Hematopoietic multipotent progenitor cell treated with erythropoietin and hydrocortisone succinate and interleukin-3 and kit ligand, for 15 days (in vitro differentiated cells): ENCODE measurements around the gene ADH7.
"Not testable (repeated sequence)": the region's sequence is repeated elsewhere in the genome, so short reads cannot be mapped to it uniquely, and the experiment has no call there.

ENCODE experiments used
- DNase-seq: peaks from one replicate; pipeline ENCODE4 v3.0.0-alpha.2; 2015; ENCODE audit warnings: low spot score

The ADH7 gene

GRCh38 chr4:99415762-99416161 is 19.4 kb downstream of the ADH7 start:
- not testable (repeated sequence) for DNase-seq

- not testable (repeated sequence) for DNase-seq
Observed at GRCh38 chr4:99414902-99415301, 20.2 kb downstream of the ADH7 start.

DNA sequence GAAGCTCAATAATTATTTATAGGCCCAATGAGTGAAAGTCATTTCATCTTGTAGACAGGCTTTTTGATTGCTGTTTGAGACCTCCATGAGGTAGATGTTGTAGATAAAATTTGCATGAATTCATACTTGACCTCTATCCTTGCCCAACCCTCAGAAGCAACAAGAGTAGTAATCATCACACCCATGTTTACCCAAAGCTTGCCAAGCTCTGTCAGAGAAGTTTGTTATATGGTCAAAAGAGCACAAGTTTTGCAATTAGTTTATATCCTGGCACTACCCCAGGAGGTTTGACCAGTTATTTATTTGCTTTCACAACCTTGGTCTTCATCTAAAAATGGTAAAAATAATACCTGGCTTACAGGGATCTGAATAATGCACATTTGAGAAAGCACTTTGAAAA is 20.7 kb downstream of the ADH7 start:
- DNase-seq, result no peak

- DNase-seq, result no peak
Observed at GRCh38 chr4:99413140-99413539, 22.0 kb downstream of the ADH7 start.

DNA sequence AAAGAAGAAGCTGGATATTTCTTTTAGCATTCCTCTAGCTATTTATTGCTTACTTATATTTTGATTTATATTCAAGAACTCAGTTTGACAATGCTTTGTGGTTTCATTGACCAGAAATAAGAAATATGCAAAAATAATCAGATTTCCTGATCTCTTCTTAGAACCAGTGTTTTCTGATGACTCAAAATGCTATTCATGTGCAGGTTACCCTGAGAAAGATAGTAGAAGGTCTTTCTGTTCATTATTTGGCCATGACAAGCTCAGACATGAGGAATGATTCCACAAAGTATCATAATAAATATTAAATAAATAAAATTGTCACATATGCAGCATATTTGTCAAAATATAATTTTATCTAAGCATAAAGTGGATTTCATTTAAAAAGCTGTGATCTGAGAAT is 24.1 kb downstream of the ADH7 start:
- DNase-seq, result no peak

- no peak for DNase-seq
Observed at GRCh38 chr4:99410075-99410474, 25.1 kb downstream of the ADH7 start.

- DNase-seq, result no peak
Observed at GRCh38 chr4:99408346-99408745, 26.8 kb downstream of the ADH7 start.

- DNase-seq, result peak; percentile 46
Observed at GRCh38 chr4:99405433-99406115, 29.6 kb downstream of the ADH7 start.

DNA sequence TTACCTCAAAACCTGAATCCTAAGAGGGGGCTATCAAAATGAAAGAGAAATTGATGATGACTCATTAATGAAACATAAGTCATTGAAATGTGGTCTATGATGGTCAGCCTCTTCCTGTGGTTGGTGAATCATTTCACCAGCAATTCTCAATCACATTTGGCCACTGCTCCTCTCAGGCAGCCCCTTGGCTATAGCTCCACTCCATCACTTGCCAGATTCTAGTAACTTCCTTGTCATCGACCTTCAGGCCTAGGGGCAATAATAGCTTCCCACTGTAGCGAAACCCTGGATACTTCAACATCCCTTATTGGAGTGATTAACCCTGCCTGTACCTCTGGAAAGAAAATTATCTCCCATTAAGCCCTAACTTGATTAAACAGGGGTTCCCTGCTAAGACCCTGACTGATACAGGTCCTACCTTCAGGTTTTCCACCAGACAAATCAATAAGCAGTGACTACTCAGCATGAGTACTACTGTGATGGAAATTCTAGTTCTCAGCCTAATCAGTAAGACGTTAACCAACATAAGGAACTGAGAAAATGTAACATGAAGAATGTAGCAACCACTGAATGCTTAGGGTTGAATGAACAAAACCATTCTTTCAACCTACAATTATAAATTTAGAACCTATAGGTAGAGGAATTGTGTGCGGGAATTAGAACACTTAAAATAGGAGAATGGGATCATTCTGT is 30.4 kb downstream of the ADH7 start:
- DNase-seq, result no peak

DNA sequence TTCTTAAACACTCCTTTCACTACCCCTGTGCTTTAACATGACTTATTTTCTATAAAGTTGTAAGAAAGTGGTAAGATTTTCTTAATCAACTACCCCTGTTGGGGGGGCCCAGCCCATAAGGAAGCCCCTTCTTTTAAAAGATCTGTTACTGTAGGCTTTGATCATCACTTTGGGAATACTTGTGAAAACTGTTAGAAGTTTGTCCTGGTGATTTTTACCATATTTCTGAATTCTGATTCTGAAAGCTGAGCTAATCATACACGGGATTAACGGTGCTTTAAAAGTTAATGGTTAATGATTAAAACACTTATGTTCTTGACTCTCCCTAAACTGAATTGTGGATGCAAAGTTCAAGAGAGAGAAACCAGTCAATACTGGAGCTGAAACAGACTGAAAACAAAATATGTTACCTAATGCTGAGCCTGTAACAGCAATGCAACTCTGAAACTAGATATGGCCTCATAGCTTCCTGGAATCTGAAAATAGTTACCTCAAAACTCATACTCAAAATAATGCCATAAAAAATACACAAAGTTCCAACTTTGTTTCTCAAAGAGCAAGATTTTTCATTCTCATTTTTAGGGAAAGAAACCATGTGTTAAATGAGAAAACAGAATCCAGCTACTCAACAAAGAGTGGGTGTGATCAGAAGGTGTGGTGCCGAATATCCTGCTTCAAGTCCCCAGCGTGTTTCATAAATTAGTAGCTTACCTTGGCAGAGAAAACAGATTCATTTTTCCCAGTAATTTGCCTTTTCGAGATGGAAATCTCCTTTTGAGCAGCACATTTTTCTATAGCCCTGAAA is 31.6 kb downstream of the ADH7 start:
- no peak for DNase-seq

GRCh38 chr4:99402765-99403164 is 32.4 kb downstream of the ADH7 start:
- no peak for DNase-seq

DNA sequence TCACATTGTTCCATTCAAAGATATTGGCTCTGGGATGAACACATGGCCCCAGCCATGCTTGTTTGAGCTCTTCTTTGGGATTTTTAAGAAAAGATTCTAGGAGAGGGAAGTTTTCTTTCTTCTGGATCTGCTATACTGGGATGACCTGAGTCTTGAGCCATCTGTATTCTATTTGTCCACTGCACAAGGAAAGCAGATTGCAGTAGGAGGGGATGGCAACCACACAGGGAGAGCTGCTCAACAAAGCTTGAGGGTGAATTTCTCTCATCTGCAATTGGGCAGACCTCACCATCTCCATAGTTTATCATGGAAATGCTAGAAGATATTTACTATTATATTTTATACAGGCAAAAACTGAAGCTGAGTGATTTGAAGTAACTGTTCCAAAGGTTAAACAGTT is 34.3 kb downstream of the ADH7 start:
- no peak for DNase-seq

GRCh38 chr4:99399017-99399416 is 36.1 kb downstream of the ADH7 start:
- DNase-seq, result no peak

DNA sequence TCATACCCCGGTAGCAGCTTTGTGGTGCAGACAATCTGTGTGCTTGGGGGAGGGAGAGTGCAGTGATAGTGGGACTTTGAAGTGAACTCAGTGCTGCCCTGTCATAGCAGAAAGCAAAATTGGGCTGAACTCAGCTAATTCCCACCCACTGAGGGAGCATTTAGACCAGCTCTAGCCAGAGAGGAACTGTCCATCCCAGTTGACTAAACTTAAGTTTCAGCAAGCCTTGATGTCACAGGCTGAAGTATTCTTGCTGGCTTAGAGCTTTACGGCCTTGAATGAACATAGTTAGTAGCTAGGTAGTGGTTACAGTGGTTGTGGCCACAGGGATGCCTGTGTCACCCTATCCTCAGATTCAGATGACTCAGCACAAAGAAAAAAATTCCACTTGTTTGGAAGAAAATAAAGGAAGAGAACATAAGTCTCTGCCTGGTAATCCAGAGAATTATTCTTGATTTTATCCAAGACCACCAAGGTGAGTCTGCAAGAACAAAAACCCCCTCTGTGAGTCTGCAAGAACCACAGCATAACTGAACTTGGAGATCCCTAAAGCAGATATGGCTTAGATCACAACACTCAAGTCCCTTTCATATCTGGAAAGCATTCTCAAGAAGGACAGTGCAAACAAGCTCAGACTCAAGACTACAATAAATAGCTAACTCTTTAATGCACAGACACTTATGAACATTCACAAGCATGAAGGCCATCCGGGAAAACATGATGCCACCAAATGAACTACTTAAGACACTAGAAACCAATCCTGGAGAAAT is 39.4 kb downstream of the ADH7 start:
- no peak for DNase-seq

- no peak for DNase-seq
Observed at GRCh38 chr4:99394896-99395295, 40.2 kb downstream of the ADH7 start.

DNA sequence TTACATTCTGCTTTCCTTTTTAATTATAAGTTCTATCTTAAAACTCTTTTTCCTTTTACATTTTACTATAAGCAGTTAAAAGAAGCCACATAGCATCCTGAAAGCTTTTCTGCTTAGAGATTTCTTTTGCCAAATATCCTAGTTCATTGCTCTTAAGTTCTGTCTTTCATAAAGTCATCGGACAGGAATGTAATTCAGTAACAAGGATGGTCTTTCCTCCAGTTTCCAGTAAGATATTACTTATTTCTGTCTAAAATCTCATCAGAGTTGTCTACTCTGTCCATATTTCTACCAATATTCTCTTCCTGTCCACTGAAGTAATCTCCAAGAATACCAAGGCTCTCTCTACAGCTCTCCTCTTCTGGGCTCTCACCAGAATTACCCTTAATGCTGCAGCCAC is 45.1 kb downstream of the ADH7 start:
- no peak for DNase-seq

GRCh38 chr4:99389606-99390005 is 45.5 kb downstream of the ADH7 start:
- DNase-seq, result no peak

GRCh38 chr4:99383833-99384392 is 51.2 kb downstream of the ADH7 start:
- no peak for DNase-seq

DNA sequence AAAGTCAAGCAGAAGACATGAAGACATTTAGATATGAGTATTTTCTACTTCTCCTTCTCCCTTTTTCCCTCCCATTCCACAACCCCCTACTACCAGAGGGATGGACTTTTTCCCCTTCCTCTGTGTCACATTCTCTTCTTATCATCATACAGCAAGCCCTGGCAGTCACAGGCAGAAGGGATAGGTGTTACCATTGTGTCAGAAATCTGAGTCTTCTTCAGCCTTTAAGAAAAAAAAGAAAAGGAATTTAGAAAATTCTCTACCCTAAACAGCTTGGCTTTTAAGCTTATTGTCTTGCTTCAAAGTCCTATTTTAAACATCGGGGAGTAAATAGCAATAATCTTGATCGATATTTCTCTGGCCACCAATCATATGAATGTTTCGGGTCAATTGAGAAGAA is 51.7 kb downstream of the ADH7 start:
- no peak for DNase-seq

DNA sequence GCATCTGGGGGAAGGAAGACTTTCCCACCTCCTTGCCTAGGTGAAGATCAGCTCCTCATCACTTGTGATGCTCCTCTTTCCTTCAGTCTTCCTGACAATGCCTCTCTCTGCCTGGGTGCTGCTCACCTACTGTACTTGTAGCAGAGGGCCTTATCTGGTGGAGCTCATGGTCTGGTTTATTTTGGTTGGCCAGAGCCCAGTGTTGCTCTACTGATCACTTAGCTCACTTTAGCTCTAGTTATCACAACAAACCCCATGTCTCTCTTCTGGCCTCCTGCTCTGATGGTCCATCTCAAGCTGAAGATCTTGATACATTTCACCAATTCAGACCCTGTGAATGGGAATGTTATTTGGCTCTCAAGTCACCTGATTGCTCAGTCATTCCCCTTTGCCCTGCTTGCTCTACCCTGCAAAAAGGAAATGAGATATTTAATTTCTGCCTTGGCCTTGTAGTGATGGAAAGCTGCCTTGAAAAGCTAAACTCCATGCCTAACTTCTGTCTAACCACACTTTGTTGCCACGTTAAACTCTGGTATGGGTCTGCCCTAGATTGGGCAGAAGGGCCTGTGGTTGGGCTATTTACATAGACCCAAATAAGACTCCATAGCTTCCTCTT is 52.3 kb downstream of the ADH7 start:
- DNase-seq, result no peak

- no peak for DNase-seq
Observed at GRCh38 chr4:99381588-99382175, 53.5 kb downstream of the ADH7 start.
